NCI-H2227 treated with DMSO at 0.1 percent for 48 hours (cell line): Measurements from ENCODE around the gene SLFN5.
"Not testable (repeated sequence)": the region's sequence is repeated elsewhere in the genome, so short reads cannot be mapped to it uniquely, and the experiment has no call there.

Source experiments
- DNase-seq: peaks from one replicate; lab custom pipeline; 2025; lab: John Stamatoyannopoulos, UW

The SLFN5 gene

DNA sequence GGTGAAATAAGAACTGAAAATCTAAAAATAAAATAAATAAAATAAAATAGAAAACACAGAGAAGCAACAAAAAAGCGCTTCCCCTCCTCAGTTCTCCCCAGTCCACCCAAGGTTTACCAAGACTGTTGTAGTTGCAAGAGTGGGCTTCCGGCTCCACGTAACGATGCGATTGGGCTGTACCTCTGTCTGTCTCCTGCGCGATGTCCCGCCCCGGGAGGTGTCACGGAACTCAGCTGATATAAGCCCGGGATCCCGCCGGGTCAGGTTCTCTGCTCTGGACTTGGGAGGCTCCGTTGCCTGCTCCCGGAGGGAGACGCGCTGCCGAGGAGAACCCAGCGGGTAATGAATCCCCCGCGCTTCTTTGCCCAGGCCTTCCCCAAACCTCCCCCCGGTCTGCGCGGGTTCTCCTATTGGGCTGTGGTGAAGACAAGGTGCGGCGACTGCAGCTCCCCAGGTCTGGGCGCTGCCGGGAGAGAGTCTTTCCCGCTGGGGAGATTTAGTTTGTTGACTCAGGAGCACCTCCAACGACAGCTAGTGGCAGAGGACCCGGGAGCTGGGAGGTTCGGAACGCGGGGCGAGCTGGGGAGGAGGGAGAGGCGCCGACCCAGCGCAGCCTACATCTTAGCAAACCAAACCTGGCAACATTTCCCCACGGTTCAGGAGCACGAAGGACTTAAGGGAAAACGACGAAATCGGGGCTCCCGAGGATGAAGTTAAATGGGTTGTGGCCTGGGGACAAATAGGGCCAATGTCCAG, at the start of gene SLFN5:
Gene SLFN5, plus strand, starts transcription at position 268 of the 756 bp plus-strand sequence. CDS start 15,619 bp downstream, outside the sequence.
- peak; percentile 80 for DNase-seq

DNA sequence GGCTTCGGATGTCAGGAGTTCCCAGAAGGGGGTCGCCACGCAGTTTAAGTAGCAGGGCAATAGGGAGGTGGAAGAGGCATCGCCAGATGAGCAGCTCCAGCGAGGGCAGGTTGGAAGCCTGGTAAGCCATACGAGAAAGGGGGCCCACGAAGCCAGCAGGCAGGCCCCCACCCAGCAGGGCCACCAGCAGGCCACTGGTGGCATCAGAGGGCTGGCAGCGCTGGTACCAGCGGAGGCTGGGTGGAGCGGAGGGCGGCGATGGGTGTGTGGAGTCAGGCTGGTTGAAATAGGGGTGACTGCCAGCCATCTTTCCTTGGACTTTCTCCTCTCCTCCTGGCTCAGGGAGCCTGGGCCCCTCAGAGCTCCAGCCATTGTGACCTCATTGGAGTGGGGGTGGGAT, 48.9 kb upstream of the SLFN5 start, which contains the start of gene SLC35G3:
Gene SLC35G3, minus strand, starts transcription at position 393 of the 400 bp plus-strand sequence. Its CDS starts 86 bp downstream, at position 307.
- DNase-seq, result not testable (repeated sequence)

DNA sequence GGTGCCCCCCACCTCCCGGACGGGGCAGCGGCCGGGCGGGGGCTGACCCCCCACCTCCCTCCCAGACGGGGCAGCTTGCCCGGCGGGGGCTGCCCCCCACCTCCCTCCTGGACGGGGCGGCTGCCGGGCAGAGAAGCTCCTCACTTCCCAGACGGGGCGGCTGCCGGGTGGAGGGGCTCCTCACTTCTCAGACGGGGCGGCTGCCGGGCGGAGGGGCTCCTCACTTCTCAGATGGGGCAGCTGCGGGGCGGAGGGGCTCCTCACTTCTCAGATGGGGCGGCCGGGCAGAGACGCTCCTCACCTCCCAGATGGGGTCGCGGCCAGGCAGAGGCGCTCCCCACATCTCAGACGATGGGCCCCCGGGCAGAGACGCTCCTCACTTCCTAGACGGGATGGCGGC, 47.8 kb upstream of the SLFN5 start:
- DNase-seq, result not testable (repeated sequence)

DNA sequence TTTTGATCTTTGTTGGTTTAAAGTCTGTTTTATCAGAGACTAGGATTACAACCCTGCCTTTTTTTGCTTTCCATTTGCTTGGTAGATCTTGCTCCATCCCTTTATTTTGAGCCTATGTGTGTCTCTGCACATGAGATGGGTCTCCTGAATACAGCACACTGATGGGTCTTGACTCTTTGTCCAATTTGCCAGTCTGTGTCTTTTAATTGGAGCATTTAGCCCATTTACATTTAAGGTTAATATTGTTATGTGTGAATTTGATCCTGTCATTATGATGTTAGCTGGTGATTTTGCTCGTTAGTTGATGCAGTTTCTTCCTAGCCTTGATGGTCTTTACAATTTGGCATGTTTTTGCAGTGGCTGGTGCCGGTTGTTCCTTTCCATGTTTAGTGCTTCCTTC, 40.3 kb upstream of the SLFN5 start:
- not testable (repeated sequence) for DNase-seq

DNA sequence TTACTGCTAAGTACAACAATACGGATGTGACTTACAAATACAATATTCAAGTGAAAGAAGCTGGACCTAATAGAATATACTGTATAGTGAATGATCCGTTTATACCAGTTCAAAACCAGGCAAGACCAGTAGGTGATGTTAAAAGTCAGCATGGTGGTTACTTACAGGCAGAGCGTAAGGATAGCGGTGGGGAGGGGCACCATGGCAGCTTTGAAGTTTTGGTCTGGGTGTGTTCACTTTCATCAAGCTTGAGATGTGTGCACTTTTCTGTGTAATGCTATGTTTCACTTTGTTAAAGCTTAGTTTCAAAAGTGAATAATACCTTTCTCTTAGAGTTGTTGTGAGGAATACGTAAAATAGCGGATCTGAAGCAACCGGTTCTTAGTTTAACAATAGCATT, 32.1 kb upstream of the SLFN5 start:
- no peak for DNase-seq

DNA sequence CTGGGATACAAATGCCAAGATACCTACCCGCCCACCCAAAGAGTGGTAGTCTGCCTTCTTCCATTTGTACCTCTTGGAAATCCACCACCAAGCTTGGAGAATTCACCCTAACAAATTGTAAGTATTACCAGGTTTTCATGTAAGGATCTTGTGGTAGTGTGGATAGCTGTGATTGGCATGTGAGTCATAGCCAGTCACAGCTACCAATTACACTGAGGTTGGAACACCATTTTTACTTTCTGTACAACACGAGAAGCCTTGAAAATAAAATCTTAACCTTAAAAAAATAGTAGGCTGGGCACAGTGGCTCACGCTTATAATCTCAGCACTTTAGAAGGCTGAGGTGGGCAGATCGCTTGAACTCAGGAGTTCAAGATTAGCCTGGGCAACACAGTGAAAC, 30.2 kb upstream of the SLFN5 start:
- no peak for DNase-seq

DNA sequence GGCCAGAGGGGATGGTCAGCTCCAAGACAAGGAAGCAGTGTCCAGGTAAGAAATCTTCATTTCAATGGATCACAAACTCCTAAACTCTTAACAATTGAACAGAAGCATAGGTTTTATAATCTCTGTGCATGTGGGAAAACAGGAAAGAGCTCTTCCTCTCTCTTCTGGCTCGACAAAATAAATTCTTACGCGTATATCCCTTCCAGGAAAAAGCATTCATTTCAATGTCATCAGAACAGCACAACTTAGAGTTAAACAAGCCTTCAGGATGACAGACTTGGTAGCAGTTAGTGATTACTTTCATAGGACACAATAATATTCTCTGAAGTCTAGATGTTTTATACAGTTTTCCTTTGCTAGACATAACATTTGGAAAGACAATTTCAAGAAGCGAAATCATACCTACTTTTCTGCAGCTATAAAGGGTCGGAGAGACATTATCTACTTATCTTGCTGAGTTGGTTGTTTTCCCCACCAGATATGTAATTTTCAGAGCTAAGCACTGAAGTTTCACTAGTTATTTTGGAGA, 29.4 kb upstream of the SLFN5 start:
- DNase-seq, result no peak

DNA sequence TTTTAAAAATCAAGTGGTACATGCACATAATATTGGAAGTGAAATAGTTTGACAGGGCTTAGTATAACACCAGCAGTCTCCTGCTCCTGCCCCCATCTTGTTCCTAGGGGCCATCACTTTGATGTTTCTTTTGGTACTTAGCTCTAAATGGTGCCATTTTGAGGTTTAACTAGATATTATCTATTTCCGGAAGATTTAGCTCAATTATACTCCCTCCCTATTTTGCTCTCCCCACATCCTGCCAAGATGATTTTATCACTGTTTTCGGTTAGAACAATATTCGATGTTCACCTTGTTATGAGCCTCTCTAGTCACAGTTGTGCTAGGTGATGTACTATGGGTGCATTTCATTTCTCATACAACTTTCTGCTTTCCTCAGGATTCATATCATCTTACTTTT, 28.7 kb upstream of the SLFN5 start:
- DNase-seq, result no peak

DNA sequence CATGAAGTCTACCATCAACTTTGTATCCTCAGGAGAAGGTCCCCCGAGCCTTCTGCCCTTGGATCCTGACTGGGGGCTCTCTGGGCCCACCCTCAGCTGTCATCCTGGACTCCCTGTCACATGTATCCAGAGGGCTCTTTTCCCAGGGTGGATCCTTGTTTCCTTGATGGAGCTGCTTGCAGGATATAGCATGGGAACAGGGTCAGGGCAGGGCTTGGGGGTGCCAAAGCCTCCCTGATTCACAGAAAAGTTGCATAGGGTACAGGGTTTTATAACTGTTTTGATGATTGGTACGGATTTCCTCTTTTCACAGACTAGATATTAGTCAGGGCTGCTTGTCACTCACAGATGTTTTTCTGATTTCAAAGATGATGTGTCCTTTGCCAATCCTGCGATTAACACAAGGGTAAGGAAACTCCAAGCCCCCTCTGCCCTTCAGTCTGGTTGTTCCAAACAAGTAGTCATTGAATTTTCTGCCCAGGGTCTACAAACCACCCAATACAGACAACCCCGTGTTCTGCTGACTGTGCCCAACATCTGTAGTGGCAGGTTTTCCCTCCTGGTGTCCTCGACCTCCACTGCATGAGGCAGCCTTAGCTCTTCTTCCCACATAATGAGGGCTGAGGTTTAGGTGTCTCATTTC, 28.1 kb upstream of the SLFN5 start:
- no peak for DNase-seq

DNA sequence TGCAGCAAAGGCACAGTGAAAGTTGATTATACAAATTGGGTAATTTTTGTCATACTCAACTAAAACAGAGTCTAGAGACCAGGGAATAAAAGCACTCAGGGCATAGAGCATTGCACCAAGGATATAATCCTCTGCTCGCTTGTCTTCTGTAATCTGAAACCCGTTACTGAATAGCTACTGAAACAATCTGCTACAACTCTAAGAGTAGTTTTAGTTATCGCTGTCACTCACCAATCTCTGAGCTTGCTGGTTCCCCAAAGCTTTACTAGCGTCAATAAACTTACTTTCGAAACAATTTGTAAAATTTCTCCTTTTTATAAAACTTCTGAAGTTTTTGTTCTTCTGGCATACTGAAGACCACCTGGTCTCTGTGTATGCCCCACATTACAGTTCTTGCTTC, 25.8 kb upstream of the SLFN5 start:
- DNase-seq, result no peak

DNA sequence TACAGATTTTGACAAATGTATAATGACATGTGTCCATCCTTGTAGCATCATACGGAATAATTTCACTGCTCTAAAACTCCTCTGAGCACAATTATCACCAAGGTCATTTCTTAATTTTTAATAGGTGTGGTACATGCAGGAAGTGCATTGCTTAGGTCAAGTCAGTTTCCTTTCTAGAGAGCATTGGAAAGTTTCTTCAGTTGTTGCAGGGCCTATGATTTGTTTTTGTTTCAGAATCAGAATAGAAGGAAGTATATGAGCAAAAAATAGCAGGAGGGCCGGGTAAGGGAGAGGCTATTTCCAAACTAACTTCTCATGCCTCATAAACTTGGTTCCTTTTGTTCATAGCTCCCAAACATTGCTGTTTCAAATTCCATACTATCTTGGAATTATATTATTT, 24.0 kb upstream of the SLFN5 start:
- DNase-seq, result no peak

DNA sequence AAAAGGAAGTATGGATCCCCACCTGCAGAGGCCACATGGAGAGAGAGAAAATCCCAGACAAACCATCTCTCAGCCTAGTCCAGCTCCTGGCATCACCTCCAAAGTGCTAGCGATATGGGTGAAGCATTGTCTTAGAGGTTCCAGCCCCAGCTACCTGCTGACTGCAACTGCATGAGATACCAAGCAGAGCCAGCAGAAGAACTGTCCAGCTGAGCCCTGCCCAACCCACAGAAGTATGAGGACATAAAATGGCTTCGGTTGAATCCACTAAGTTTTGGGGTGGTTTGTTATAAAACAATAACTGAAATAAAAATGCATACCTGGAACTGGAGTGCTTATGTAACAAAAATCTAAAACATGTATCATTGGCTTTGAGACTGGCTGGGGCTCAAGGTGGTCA, 20.4 kb upstream of the SLFN5 start:
- no peak for DNase-seq

DNA sequence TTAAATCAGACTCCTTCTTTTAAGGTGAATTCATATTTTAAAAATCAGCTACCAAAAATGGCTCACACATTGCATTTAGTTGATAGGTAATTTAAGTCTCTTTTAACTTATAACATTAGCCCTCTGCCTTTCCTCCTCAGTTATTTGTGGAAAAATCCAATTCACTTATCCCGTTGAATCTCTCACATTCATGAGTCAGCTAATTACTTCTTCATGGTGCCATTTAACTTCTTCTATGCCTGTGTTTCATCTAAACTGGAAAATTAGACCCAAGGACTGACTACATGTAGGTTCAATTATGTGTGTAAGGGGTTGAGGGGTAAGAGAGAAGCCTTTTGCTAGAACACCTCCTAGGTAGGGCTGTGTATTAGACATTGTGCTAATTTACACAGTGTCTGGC, 18.4 kb upstream of the SLFN5 start:
- no peak for DNase-seq

DNA sequence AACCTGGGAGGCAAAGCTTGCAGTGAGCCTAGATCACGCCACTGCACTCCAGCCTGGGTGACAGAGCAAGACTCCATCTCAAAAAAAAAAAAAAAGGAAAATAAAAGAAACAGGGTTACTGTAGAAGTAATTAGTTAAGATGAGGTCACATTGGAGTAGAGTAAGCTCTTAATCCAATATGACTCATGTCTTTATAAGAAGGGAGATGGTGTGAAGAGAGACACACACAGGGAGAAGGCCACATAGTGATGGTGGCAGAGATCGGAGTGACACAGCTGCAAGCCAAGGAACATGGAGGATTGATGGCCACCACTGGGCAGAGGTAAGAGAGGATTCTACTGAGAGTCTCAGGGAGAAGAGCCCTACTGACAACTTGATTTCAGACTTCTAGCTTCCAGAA, 15.3 kb upstream of the SLFN5 start:
- DNase-seq, result no peak

DNA sequence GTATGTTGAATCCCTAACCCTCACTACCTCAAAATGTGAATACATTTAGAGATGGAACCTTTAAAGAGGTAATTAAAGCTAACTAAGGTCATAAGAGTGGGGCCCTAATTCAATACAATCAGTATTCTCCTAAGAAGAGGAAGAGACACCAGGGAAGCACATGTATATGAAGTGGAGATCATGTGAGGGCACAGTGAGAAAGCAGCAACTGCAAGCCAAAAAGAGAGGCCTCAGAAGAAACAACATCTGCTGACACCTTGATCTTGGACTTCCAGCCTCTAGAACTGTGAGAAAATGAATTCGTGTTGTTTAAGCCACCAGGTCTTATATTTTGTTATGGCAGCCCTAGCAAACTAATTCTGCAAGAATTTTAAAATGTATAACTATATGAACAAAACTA, 13.2 kb upstream of the SLFN5 start:
- DNase-seq, result no peak

DNA sequence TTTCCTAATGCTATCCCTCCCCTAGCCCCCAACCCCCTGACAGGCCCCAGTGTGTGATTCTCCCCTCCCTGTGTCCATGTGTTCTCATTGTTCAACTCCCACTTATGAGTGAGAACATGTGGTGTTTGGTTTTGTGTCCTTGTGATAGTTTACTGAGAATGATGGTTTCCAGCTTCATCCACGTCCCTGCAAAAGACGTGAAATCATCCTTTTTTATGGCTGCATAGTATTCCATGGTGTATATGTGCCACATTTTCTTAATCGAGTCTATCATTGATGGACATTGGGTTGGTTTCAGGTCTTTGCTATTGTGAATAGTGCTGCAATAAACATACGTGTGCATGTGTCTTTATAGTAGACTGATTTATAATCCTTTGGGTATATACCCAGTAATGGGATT, 8.6 kb upstream of the SLFN5 start:
- not testable (repeated sequence) for DNase-seq

DNA sequence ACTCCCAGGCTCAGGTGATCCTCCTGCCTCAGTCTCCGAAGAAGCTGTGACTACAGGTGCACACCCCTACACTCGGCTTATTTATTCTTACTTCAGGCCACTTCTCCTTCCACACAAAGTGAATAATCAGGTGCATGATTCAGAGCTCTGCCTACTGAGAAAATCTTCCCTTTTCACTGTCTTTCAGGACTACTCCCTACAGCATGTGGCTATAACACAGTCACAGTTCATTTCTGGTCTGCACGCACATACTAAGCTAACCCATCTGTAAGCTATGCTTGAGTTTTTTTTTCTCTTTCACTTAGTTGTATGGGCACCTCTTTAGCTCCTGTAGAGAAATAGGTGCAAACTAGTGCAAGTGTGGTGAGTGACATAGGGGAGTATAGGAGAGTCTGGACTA, 7.6 kb upstream of the SLFN5 start:
- DNase-seq, result no peak

DNA sequence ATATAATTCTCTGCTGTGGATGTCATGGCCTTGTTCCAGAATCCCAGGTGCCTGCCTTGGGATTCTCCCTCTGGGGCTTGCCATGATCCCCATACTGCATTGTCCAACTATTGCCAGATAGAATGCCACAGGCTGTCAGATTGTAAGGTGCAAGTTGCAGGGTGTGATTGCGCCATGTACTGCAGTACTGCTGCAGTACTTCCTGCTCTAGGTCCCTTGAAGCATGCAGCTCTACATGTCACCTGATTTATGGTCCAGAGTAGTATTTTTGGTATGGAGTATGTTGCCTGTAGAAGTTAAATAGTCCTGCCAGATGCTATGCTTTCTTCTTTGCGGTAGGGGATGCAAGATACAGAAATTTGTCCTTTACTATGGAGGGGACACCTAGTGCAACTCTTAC, 7.0 kb upstream of the SLFN5 start:
- DNase-seq, result no peak

DNA sequence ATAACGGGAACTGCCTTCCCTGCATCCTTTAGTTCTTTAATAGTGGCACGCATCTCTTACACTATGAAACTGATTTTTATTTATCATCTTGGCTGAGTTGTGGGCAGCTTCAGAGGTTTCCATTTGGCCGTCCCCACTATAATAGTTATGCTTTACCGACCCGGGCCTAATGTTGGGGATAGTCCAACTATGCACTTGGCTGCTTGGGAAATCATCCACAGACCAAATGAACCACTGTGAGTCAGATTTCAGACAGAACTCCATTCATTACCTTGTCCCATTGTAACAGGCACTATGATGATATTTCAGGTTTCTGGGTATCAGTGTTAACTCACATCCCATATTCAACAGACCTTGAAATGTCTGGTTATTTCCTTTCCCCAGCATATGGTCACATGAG, 6.1 kb upstream of the SLFN5 start:
- DNase-seq, result no peak

DNA sequence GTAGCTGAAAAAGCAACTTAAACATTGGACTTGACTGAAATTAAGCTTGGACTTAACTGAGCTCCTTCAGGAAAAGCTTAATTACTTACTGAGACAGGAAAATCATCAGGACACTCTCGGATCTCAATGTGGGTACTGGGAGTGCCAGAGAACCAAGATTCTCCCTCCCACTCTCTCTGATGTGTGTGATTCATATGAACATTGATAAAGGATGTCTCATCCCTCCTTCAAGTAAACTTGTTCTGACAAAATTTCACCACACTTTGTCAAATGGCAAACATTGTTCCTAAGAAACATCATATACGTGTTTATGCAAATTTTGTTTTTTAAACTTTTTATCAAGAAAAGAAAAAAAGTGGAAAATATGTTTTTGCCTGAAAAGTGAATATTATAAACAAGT, 4.1 kb upstream of the SLFN5 start:
- no peak for DNase-seq

DNA sequence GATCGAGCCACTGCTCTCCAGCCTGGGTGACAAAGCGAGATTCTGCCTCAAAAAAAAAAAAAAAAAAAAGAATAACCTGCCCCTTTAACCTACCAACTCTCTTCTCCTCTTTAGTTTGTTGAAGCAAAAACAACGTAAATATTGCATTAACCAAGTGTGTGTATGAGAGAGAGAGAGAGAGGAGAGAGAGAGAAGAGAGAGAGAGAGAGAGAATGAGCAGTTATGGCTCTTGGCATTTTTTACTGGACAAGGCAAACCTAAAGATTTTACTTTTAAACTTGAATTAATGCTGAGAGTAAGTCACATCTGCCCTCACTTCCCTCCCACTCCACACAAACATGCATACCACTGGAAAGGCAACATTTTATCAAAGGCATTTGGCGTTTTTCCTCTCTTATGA, 3.0 kb upstream of the SLFN5 start:
- DNase-seq, result no peak

DNA sequence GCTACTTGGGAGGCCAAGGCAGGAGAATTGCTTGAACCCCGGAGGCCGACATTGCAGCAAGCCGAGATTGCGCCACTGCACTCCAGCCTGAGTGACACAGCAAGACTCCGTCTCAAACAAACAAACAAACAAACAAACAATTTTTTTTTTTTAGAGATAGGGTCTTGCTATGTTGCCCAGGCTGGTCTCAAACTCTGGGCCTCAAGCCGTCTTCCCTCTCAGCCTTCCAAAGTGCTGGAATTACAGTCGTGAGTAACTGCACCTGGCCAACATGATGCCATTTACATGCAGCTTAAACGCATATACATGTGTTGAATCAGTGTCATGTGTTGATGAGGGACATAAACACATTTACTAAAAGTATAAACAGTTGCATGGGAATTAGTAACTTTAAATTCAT, 2.0 kb upstream of the SLFN5 start:
- DNase-seq, result no peak

DNA sequence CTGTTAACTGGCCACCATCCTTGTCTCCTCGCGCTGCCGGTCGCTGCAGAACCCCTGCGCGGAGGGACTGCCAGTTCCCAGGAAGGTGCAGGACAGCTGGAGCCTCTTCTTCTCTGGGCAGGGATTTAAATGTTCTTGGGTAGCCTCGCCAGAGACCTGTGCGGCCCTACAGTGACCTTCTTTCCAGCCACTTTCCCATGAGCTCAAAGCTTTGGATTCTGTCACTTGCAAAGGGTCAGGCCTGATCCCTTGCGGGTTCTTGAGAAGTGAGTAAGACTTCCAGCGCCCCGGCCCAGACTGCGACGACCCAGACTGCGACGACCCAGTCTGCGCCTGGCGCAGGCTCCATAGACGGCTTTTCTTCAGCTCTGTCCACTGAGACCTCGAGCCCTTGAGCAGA, 1.4 kb upstream of the SLFN5 start:
- no peak for DNase-seq
